Vagina (tissue), 2 donors: ENCODE data around the gene ZNF117. TPM values are rescaled to one million over a fixed set of nuclear protein-coding genes. Genes with fewer than 3 reads are reported as not detected.
"Not testable (repeated sequence)": the region's sequence is repeated elsewhere in the genome, so short reads cannot be mapped to it uniquely, and the experiment has no call there.

Experiments
- DNase-seq, 2 donors: peaks; one replicate each; pipeline ENCODE4 v3.0.0-alpha.2; 2017; ENCODE audit errors: extremely low spot score in 2 of 2
- H3K27ac ChIP-seq: fragments of 200-600 bp; sonication (generic); one replicate; pipeline ENCODE4 v1.5.1; 2019
- H3K27me3 ChIP-seq: fragments of 200-600 bp; sonication (generic); one replicate; pipeline ENCODE4 v1.5.1; 2019
- H3K36me3 ChIP-seq, 2 donors: fragments of 200-600 bp; sonication (generic); one replicate each; pipeline ENCODE4 v1.5.1; 2017 to 2019
- H3K4me1 ChIP-seq: fragments of 200-600 bp; sonication (generic); one replicate; pipeline ENCODE4 v1.5.1; 2019
- H3K4me3 ChIP-seq, 2 donors: fragments of 200-600 bp; sonication (generic); 1 replicate in 1 of 2; 2 replicates in 1 of 2; pipeline ENCODE4 v1.5.1; 2016 to 2019
- H3K9me3 ChIP-seq: fragments of 200-600 bp; sonication (generic); one replicate; pipeline ENCODE4 v1.5.1; 2019
- POLR2A ChIP-seq, 2 donors: fragments of 450-650 bp; IDR thresholded peaks; one replicate each; pipeline ENCODE4 v1.6.1; 2017; ENCODE audit warnings: antibody characterized with exemption in 2 of 2, mild to moderate bottlenecking in 2 of 2, moderate library complexity in 2 of 2
- POLR2AphosphoS5 ChIP-seq, 2 donors: sonication (generic); formaldehyde crosslinking; IDR thresholded peaks; one replicate each; pipeline ENCODE4 v1.9.0; 2017; ENCODE audit warnings: antibody characterized with exemption in 2 of 2, mild to moderate bottlenecking in 2 of 2, low read depth in 1 of 2; ENCODE audit not compliant: insufficient read depth in 1 of 2
- intact Hi-C: fragments of 100-400 bp; cut with DNase I; formaldehyde crosslinking; loops from one replicate; pipeline ENCODE4 v1.15.1; 2023
- total RNA-seq: library from RNA; depleted of rRNA; stranded (reverse); fragments of >200 nt; gene quantifications from one replicate; pipeline ENCODE4 v1.2.3, GENCODE V29; 2016
- TF ChIP-seq, protein P1 (sequence below), 3 experiments: fragments of 450-650 bp in 2 of 3; fragments of 200-600 bp in 1 of 3; sonication (generic) in 1 of 3; IDR thresholded peaks; one replicate each; pipeline ENCODE4 v1.5.1; 2017 to 2019; ENCODE audit warnings: antibody characterized with exemption in 3 of 3, mild to moderate bottlenecking in 2 of 3, moderate library complexity in 2 of 3

Gene ZNF117
- total RNA-seq, 1 donor from 2014 or later: 18.2 TPM

DNA sequence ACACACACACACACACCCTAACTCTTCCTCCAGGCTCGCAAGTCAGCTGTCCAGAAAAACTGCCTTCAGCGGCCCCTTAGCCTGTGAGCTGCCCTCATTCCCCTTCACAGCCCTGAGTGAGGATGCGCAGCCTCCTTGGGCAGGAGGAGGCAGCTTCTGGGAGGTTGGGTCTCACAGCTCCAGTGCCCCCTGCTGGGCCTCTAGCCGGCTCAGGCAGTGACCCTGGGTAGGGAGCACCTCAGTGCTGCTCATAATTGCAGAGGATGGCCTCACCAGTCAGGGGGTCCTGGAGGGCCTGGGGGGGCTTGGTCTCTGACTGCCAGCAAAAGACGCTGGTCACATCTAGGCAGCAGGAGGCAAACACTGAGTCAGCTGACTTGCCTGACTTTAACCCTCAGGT lies 44.1 kb downstream of the ZNF117 start:
- Histone ChIP-seq H3K27me3 (peaks cover 4% of the 10 kb centered on the region), H3K36me3 (no peaks in the 10 kb centered on the region), H3K4me3 (peak overlapping the region in 1 of 2 donors; percentile 37), H3K9me3 (no peaks in the 10 kb centered on the region), H3K27ac (no peak overlapping the region), H3K4me1 (peaks cover 12% of the 10 kb centered on the region)
- no peak for DNase-seq
- intact Hi-C loops: no loop called here
- TF ChIP-seq POLR2AphosphoS5 (IDR thresholded peaks at IDR 0.05; ENCODE audit: insufficient read depth in 1 of 2, low read depth in 1 of 2) (no peak), POLR2A (IDR thresholded peaks at IDR 0.05) (no peak)
- TF ChIP-seq, protein P1, sequence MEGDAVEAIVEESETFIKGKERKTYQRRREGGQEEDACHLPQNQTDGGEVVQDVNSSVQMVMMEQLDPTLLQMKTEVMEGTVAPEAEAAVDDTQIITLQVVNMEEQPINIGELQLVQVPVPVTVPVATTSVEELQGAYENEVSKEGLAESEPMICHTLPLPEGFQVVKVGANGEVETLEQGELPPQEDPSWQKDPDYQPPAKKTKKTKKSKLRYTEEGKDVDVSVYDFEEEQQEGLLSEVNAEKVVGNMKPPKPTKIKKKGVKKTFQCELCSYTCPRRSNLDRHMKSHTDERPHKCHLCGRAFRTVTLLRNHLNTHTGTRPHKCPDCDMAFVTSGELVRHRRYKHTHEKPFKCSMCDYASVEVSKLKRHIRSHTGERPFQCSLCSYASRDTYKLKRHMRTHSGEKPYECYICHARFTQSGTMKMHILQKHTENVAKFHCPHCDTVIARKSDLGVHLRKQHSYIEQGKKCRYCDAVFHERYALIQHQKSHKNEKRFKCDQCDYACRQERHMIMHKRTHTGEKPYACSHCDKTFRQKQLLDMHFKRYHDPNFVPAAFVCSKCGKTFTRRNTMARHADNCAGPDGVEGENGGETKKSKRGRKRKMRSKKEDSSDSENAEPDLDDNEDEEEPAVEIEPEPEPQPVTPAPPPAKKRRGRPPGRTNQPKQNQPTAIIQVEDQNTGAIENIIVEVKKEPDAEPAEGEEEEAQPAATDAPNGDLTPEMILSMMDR (IDR thresholded peaks at IDR 0.05): no peak

GRCh38 chr7:64945503-64946175 lies 45.2 kb downstream of the ZNF117 start:
- TF ChIP-seq POLR2A (IDR thresholded peaks at IDR 0.05) (no peak), POLR2AphosphoS5 (IDR thresholded peaks at IDR 0.05; ENCODE audit: insufficient read depth in 1 of 2, low read depth in 1 of 2) (no peak)
- TF ChIP-seq, protein P1 (IDR thresholded peaks at IDR 0.05): no peak
- Histone ChIP-seq H3K27ac (no peak overlapping the region), H3K36me3 (no peaks in the 10 kb centered on the region), H3K4me1 (peaks cover 12% of the 10 kb centered on the region), H3K9me3 (no peaks in the 10 kb centered on the region), H3K4me3 (no peak overlapping the region), H3K27me3 (peaks cover 4% of the 10 kb centered on the region)
- DNase-seq: no peak
- intact Hi-C loops: no loop called here

GRCh38 chr7:64944667-64945502 lies 46.0 kb downstream of the ZNF117 start:
- H3K4me3 ChIP-seq, DNase-seq, H3K9me3 ChIP-seq, H3K27me3 ChIP-seq, H3K36me3 ChIP-seq, H3K27ac ChIP-seq, intact Hi-C loops: not testable (repeated sequence)
- H3K4me1 ChIP-seq: peaks cover 12% of the 10 kb centered on the region

DNA sequence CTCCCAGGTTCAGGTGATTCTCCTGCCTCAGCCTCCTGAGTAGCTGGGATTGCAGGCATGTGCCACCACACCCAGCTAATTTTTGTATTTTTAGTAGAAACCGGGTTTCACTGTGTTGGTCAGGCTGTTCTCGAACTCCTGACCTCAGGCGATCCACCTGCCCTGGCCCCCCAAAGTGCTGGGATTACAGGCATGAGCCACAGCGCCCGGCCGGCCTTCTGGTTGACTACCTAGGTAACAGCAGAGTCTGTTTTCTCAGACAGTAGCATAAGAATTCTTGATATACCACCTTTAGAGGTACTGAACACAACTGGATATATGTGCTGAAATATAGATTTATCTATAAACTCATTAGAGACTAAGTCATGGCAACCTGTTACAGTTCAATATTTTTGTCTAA lies 50.8 kb downstream of the ZNF117 start:
- intact Hi-C loops, H3K27me3 ChIP-seq, H3K4me1 ChIP-seq, H3K4me3 ChIP-seq, H3K9me3 ChIP-seq, H3K36me3 ChIP-seq, DNase-seq, H3K27ac ChIP-seq: not testable (repeated sequence)

- DNase-seq: no peak
- no peak overlapping the region for H3K27ac ChIP-seq
- no peaks in the 10 kb centered on the region for H3K27me3 ChIP-seq
- intact Hi-C loops: no loop called here
- no peaks in the 10 kb centered on the region for H3K36me3 ChIP-seq
- TF ChIP-seq, protein P1 (IDR thresholded peaks at IDR 0.05): no peak
- TF ChIP-seq POLR2AphosphoS5 (IDR thresholded peaks at IDR 0.05; ENCODE audit: insufficient read depth in 1 of 2, low read depth in 1 of 2) (no peak), POLR2A (IDR thresholded peaks at IDR 0.05) (no peak)
- H3K9me3 ChIP-seq: peaks cover 10% of the 10 kb centered on the region
- H3K4me3 ChIP-seq: no peak overlapping the region
- H3K4me1 ChIP-seq: no peaks in the 10 kb centered on the region
Measured at GRCh38 chr7:64938540-64938939, 52.3 kb downstream of the ZNF117 start.

DNA sequence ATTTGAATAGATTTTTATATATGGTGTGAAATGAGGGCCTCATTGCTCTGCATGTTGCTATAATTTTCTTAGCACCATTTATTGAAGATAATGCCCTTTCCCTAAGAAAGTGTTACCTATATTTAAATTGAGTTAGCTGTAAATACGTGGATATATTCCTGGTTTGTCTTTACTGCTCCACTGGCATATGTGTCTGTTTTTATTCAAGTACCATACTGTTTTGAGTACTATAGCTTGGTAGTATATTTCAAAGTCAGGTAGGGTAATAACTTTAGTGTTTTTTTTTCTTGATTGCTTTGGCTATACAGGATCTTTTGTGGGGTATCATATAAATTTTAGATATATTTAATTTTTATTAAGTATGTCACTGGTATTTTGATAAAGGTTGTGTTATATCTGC lies 56.4 kb downstream of the ZNF117 start:
- Histone ChIP-seq H3K4me3 (no peak overlapping the region), H3K27ac (no peak overlapping the region), H3K4me1 (no peaks in the 10 kb centered on the region), H3K27me3 (no peaks in the 10 kb centered on the region), H3K36me3 (no peaks in the 10 kb centered on the region), H3K9me3 (peaks cover 16% of the 10 kb centered on the region)
- DNase-seq: no peak
- TF ChIP-seq, protein P1 (IDR thresholded peaks at IDR 0.05): no peak
- no peak for TF ChIP-seq POLR2A (IDR thresholded peaks at IDR 0.05)
- no peak for TF ChIP-seq POLR2AphosphoS5 (IDR thresholded peaks at IDR 0.05; ENCODE audit: insufficient read depth in 1 of 2, low read depth in 1 of 2)
- intact Hi-C loops: no loop called here

DNA sequence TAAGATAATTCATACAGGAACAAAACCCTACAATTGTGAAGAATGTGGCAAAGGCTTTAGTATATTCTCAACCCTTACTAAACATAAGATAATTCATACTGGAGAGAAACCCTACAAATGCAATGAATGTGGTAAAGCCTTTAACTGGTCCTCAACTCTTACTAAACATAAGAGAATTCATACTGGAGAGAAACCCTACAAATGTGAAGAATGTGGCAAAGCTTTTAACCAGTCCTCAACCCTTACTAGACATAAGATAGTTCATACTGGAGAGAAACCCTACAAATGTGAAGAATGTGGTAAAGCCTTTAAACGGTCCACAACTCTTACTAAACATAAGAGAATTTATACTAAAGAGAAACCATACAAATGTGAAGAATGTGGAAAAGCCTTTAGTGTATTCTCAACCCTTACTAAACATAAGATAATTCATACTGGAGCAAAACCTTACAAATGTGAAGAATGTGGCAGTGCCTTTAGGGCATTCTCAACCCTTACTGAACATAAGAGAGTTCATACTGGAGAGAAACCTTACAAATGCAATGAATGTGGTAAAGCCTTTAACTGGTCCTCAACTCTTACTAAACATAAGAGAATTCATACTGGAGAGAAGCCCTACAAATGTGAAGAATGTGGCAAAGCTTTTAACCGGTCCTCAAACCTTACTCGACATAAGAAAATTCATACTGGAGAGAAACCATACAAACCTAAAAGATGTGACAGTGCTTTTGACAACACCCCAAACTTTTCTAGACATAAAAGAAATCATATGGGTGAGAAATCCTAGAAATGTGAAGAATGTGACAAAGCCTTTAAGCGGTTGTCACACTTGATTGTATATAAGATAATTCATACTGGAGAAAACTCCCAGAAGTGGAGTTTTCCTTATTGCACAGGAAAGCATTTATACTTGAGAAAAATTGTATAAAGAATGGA lies 62.3 kb downstream of the ZNF117 start:
- peaks cover 11% of the 10 kb centered on the region for H3K9me3 ChIP-seq
- peaks cover 0 to 51% of the 10 kb centered on the region in 2 donors for H3K36me3 ChIP-seq
- H3K27ac ChIP-seq, H3K27me3 ChIP-seq, H3K4me3 ChIP-seq, DNase-seq, intact Hi-C loops, H3K4me1 ChIP-seq: not testable (repeated sequence)
